NCI-H2171 treated with DMSO at 0.1 percent for 48 hours (cell line): ENCODE measurements around the gene INPP4B.

Experiments used
- DNase-seq: peaks from one replicate; lab custom pipeline; 2025; lab: John Stamatoyannopoulos, UW

INPP4B gene

GRCh38 chr4:142725886-142726285 lies 120.2 kb downstream of the INPP4B start:
- no peak for DNase-seq

GRCh38 chr4:142721187-142721586 lies 124.9 kb downstream of the INPP4B start:
- DNase-seq = no peak

- peak; percentile 5 for DNase-seq
These were observed 126.1 kb downstream of the INPP4B start for GRCh38 chr4:142719854-142720541.

- DNase-seq = no peak
These were observed 127.1 kb downstream of the INPP4B start for GRCh38 chr4:142718981-142719380.

- no peak for DNase-seq
These were observed 130.4 kb downstream of the INPP4B start for GRCh38 chr4:142715727-142716126.

GRCh38 chr4:142713282-142714030 lies 132.6 kb downstream of the INPP4B start:
- no peak for DNase-seq

GRCh38 chr4:142708231-142708630 lies 137.9 kb downstream of the INPP4B start:
- DNase-seq = no peak

- no peak for DNase-seq
These were observed 138.7 kb downstream of the INPP4B start for GRCh38 chr4:142707401-142707800.

GRCh38 chr4:142706381-142706780 lies 139.7 kb downstream of the INPP4B start:
- no peak for DNase-seq

- DNase-seq = no peak
These were observed 140.3 kb downstream of the INPP4B start for GRCh38 chr4:142705820-142706219.

- no peak for DNase-seq
These were observed 142.3 kb downstream of the INPP4B start for GRCh38 chr4:142703694-142704309.

- DNase-seq = no peak
These were observed 145.1 kb downstream of the INPP4B start for GRCh38 chr4:142701017-142701416.

- no peak for DNase-seq
These were observed 145.6 kb downstream of the INPP4B start for GRCh38 chr4:142700531-142700930.

- DNase-seq = no peak
These were observed 147.5 kb downstream of the INPP4B start for GRCh38 chr4:142698552-142698951.

- DNase-seq = no peak
These were observed 148.2 kb downstream of the INPP4B start for GRCh38 chr4:142697928-142698327.

GRCh38 chr4:142697320-142697719 lies 148.8 kb downstream of the INPP4B start:
- DNase-seq = no peak

- DNase-seq = no peak
These were observed 149.6 kb downstream of the INPP4B start for GRCh38 chr4:142696334-142697122.

GRCh38 chr4:142690406-142691163 lies 155.5 kb downstream of the INPP4B start:
- no peak for DNase-seq

- no peak for DNase-seq
These were observed 158.4 kb downstream of the INPP4B start for GRCh38 chr4:142687547-142688275.

- DNase-seq = no peak
These were observed 160.0 kb downstream of the INPP4B start for GRCh38 chr4:142686081-142686480.

GRCh38 chr4:142683997-142684396 lies 162.1 kb downstream of the INPP4B start:
- no peak for DNase-seq
